Measurements from ENCODE around the gene GNAL. TPM values are rescaled to one million over a fixed set of nuclear protein-coding genes. Genes with fewer than 3 reads are reported as not detected.

Gene GNAL
- total and polyA plus RNA-seq, 4 donors = 0.15 to 0.92 (median 0.72) TPM

DNA sequence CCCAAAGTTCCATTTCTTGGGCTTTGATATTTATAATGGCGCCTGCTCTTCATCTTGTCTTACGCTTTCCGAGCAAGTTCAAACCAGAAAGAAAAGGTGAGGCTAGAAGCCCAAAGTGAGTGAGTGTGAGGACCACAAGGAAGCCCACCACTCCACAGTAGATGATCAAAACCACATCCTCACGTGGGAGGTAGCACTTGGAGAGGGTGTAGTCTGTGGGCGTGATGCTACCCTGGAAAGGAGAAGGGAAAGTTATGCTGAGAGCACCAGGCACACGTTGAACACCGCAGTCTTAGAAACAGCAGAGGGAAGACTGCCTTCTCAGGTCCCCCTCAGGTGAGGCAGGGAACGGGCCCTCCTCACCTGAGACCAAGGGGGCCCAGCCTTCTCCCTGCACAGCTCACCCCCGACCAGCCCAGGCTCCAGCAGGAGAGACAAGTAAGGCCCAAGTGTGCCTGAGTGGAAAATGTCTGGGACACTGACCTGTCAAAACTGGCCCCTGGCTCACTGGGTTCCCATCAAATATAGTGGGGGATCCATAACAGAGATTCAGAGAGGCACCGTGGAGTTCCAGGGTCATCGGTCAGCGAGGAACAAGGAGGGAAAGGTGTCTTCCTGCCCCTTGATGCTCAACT is 195.4 kb downstream of the GNAL start (continued):
- TF ChIP-seq, protein P1, sequence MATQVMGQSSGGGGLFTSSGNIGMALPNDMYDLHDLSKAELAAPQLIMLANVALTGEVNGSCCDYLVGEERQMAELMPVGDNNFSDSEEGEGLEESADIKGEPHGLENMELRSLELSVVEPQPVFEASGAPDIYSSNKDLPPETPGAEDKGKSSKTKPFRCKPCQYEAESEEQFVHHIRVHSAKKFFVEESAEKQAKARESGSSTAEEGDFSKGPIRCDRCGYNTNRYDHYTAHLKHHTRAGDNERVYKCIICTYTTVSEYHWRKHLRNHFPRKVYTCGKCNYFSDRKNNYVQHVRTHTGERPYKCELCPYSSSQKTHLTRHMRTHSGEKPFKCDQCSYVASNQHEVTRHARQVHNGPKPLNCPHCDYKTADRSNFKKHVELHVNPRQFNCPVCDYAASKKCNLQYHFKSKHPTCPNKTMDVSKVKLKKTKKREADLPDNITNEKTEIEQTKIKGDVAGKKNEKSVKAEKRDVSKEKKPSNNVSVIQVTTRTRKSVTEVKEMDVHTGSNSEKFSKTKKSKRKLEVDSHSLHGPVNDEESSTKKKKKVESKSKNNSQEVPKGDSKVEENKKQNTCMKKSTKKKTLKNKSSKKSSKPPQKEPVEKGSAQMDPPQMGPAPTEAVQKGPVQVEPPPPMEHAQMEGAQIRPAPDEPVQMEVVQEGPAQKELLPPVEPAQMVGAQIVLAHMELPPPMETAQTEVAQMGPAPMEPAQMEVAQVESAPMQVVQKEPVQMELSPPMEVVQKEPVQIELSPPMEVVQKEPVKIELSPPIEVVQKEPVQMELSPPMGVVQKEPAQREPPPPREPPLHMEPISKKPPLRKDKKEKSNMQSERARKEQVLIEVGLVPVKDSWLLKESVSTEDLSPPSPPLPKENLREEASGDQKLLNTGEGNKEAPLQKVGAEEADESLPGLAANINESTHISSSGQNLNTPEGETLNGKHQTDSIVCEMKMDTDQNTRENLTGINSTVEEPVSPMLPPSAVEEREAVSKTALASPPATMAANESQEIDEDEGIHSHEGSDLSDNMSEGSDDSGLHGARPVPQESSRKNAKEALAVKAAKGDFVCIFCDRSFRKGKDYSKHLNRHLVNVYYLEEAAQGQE (IDR thresholded peaks at IDR 0.05) = no peak
- TF ChIP-seq, protein P2, sequence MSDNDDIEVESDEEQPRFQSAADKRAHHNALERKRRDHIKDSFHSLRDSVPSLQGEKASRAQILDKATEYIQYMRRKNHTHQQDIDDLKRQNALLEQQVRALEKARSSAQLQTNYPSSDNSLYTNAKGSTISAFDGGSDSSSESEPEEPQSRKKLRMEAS (IDR thresholded peaks at IDR 0.05) = no peak
- no peak for TF ChIP-seq NR2F2 (IDR thresholded peaks at IDR 0.05)

DNA sequence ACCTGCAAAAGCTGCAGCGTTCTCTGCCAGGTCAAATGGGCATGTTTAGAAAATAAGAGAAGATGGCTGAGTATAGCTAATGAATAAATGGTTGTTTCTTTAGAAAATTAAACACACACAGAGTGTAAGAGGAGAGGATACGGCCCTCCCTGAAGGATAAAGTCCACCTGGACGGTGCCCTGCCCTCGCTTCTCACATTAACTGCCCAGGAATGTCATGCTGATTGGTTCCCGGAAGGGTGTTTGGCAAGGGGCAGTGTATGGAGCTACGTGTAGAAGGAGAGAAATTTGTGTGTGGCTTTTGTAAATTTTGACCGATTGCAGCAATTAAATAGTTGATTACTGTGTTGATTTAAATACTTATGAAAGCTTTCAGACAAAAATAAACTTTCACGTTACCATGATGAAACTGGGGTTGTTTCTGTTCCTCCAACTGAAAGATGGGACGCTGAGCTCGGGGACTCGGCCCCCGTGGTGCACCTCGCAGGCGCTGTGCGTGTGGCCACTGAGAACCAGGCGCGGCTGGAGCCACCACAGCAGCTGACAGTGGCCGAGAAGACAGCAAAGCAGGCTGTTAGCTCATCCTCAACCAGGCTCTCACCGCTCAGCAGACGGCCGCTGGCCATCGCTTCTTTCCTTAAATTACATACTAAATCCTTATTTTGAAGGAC is 196.3 kb downstream of the GNAL start:
- Histone ChIP-seq H3K9ac (ENCODE audit: low read depth in 1 of 2, low read length in 2 of 2) (no peak overlapping the region), H3K4me1 (ENCODE audit: control insufficient read depth in 4 of 4, insufficient read depth in 4 of 4, low read length in 3 of 4) (peaks cover 2 to 11% (median 6%) of the 10 kb centered on the region in 4 donors), H3K36me3 (ENCODE audit: control insufficient read depth in 4 of 4, insufficient read depth in 3 of 4, low read depth in 1 of 4, low read length in 3 of 4) (peaks cover 4 to 36% (median 30%) of the 10 kb centered on the region in 4 donors), H3K27ac (ENCODE audit: low read depth in 1 of 2, low read length in 2 of 2) (peak overlapping the region; percentile 59 to 80), H3K4me3 (ENCODE audit: low read depth in 1 of 3, low read length in 3 of 3) (no peak overlapping the region), H3K27me3 (ENCODE audit: control insufficient read depth in 4 of 4, insufficient read depth in 4 of 4, low read length in 3 of 4) (no peaks in the 10 kb centered on the region), H3K9me3 (ENCODE audit: control insufficient read depth in 4 of 4, low read length in 3 of 4) (no peaks in the 10 kb centered on the region)
- 67% methylated on average over 22 of the region's 22 CpGs for WGBS
- TF ChIP-seq GABPA (IDR thresholded peaks at IDR 0.05 in 1 of 2, conservative IDR thresholded peaks at IDR 0.05 in 1 of 2) = no peak
- TF ChIP-seq FOXA2 (IDR thresholded peaks at IDR 0.05) = peak; percentile 11
- TF ChIP-seq HNF4A (conservative IDR thresholded peaks at IDR 0.05) = peak; percentile 86 to 90
- TF ChIP-seq, protein P2 (IDR thresholded peaks at IDR 0.05) = peak; percentile 69
- TF ChIP-seq, protein P3, sequence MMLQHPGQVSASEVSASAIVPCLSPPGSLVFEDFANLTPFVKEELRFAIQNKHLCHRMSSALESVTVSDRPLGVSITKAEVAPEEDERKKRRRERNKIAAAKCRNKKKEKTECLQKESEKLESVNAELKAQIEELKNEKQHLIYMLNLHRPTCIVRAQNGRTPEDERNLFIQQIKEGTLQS (IDR thresholded peaks at IDR 0.05) = no peak
- TF ChIP-seq SP1 (IDR thresholded peaks at IDR 0.05) = peak; percentile 75
- TF ChIP-seq YY1 (IDR thresholded peaks at IDR 0.05) = peak; percentile 62
- TF ChIP-seq HNF4G (IDR thresholded peaks at IDR 0.05) = peak; percentile 77
- TF ChIP-seq JUND (IDR thresholded peaks at IDR 0.05) = peak in 1 of 2 donors; percentile 26
- peak in 1 of 2 donors; percentile 20 for TF ChIP-seq EGR1 (IDR thresholded peaks at IDR 0.05; ENCODE audit: low read depth in 2 of 2)
- TF ChIP-seq FOXA1 (IDR thresholded peaks at IDR 0.05) = no peak
- TF ChIP-seq, protein P4, sequence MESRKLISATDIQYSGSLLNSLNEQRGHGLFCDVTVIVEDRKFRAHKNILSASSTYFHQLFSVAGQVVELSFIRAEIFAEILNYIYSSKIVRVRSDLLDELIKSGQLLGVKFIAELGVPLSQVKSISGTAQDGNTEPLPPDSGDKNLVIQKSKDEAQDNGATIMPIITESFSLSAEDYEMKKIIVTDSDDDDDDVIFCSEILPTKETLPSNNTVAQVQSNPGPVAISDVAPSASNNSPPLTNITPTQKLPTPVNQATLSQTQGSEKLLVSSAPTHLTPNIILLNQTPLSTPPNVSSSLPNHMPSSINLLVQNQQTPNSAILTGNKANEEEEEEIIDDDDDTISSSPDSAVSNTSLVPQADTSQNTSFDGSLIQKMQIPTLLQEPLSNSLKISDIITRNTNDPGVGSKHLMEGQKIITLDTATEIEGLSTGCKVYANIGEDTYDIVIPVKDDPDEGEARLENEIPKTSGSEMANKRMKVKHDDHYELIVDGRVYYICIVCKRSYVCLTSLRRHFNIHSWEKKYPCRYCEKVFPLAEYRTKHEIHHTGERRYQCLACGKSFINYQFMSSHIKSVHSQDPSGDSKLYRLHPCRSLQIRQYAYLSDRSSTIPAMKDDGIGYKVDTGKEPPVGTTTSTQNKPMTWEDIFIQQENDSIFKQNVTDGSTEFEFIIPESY (IDR thresholded peaks at IDR 0.05) = no peak
- peak; percentile 9 to 40 for TF ChIP-seq RAD21 (IDR thresholded peaks at IDR 0.05)
- peak in 1 of 2 donors; percentile 63 for TF ChIP-seq RXRA (IDR thresholded peaks at IDR 0.05)
- DNase-seq (ENCODE audit: low spot score) = no peak

Measured in liver (tissue), 9 donors.